Fibroblast of mammary gland (primary cell): ENCODE measurements around the gene SRSF11.

ENCODE experiments used
- DNase-seq: peaks from one replicate; pipeline ENCODE4 v3.0.0-alpha.2; 2010; ENCODE audit warnings: low read depth
- H3K4me3 ChIP-seq: 2 replicates; pipeline ENCODE4 v1.5.1; 2011; ENCODE audit warnings: low read depth, mild to moderate bottlenecking, low read length, moderate library complexity; ENCODE audit not compliant: control insufficient read depth
- CTCF ChIP-seq: conservative IDR thresholded peaks from 2 replicates; pipeline ENCODE4 v1.5.1; 2011; ENCODE audit warnings: low read depth, low read length, inconsistent platforms; ENCODE audit not compliant: control insufficient read depth, insufficient read depth

The SRSF11 gene

GRCh38 chr1:70220517-70221237 lies 503 bp upstream of the SRSF11 start:
- no peak for TF ChIP-seq CTCF
- peak overlapping the region; percentile 70 for H3K4me3 ChIP-seq
- DNase-seq, result no peak

- DNase-seq, result peak; percentile 14
- H3K4me3 ChIP-seq, result peak overlapping the region; percentile 70
- no peak for TF ChIP-seq CTCF
Measured at GRCh38 chr1:70222716-70223235, 1.6 kb downstream of the SRSF11 start.

GRCh38 chr1:70224954-70225353 lies 3.8 kb downstream of the SRSF11 start:
- H3K4me3 ChIP-seq, result no peak overlapping the region
- no peak for TF ChIP-seq CTCF
- no peak for DNase-seq

- TF ChIP-seq CTCF, result no peak
- H3K4me3 ChIP-seq, result no peak overlapping the region
- no peak for DNase-seq
Measured at GRCh38 chr1:70227439-70227838, 6.3 kb downstream of the SRSF11 start.

- no peak for TF ChIP-seq CTCF
- no peak for DNase-seq
- H3K4me3 ChIP-seq, result no peak overlapping the region
Measured at GRCh38 chr1:70228670-70229069, 7.5 kb downstream of the SRSF11 start.

- no peak overlapping the region for H3K4me3 ChIP-seq
- TF ChIP-seq CTCF, result no peak
- no peak for DNase-seq
Measured at GRCh38 chr1:70231475-70231874, 10.3 kb downstream of the SRSF11 start.

- TF ChIP-seq CTCF, result no peak
- no peak overlapping the region for H3K4me3 ChIP-seq
- no peak for DNase-seq
Measured at GRCh38 chr1:70234733-70235132, 13.6 kb downstream of the SRSF11 start.
